HG02885 (cell line): ENCODE results near the gene RBM38.

ENCODE experiments used
- ATAC-seq: cut with Tn5 transposase; IDR thresholded peaks from one replicate; pipeline ENCODE4 v1.9.1; 2021; ENCODE audit warnings: mild to moderate bottlenecking; ENCODE audit not compliant: unreplicated experiment, poor library complexity

Gene RBM38

GRCh38 chr20:57400821-57401564, 9.8 kb downstream of the RBM38 start:
- no peak for ATAC-seq

GRCh38 chr20:57401565-57401918, 10.3 kb downstream of the RBM38 start:
- ATAC-seq = no peak

GRCh38 chr20:57402206-57403125, 11.3 kb downstream of the RBM38 start:
- ATAC-seq = no peak

GRCh38 chr20:57403216-57403615, 12.0 kb downstream of the RBM38 start:
- no peak for ATAC-seq

- ATAC-seq = no peak
Observed at GRCh38 chr20:57404006-57404405, 12.8 kb downstream of the RBM38 start.

GRCh38 chr20:57404419-57405072, 13.3 kb downstream of the RBM38 start:
- ATAC-seq = no peak

GRCh38 chr20:57405236-57406016, 14.2 kb downstream of the RBM38 start:
- no peak for ATAC-seq

GRCh38 chr20:57407541-57407956, 16.4 kb downstream of the RBM38 start:
- no peak for ATAC-seq

- ATAC-seq = no peak
Observed at GRCh38 chr20:57408131-57408530, 16.9 kb downstream of the RBM38 start.

- ATAC-seq = no peak
Observed at GRCh38 chr20:57408536-57409233, 17.5 kb downstream of the RBM38 start.

GRCh38 chr20:57409316-57409671, 18.1 kb downstream of the RBM38 start:
- no peak for ATAC-seq

- no peak for ATAC-seq
Observed at GRCh38 chr20:57409672-57410397, 18.6 kb downstream of the RBM38 start.

- ATAC-seq = no peak
Observed at GRCh38 chr20:57410398-57410920, 19.3 kb downstream of the RBM38 start.

- no peak for ATAC-seq
Observed at GRCh38 chr20:57410924-57411323, 19.7 kb downstream of the RBM38 start.

- no peak for ATAC-seq
Observed at GRCh38 chr20:57411406-57412283, 20.4 kb downstream of the RBM38 start.

GRCh38 chr20:57412347-57413029, 21.3 kb downstream of the RBM38 start:
- no peak for ATAC-seq

- ATAC-seq = no peak
Observed at GRCh38 chr20:57413986-57414385, 22.8 kb downstream of the RBM38 start.
